RWPE2 (cell line): ENCODE data around the gene LUC7L2.

Experiments used
- ATAC-seq: fragments of 200-7000 bp; cut with Tn5 transposase; 3 replicates; pipeline ENCODE4 v1.9.1; 2021; ENCODE audit warnings: low read depth
- DNase-seq: peaks from one replicate; pipeline ENCODE4 v3.0.0-alpha.2; 2020; ENCODE audit warnings: low spot score
- H3K27ac ChIP-seq: fragments of 450-650 bp; 2 replicates; pipeline ENCODE4 v1.5.1; 2017; ENCODE audit warnings: mild to moderate bottlenecking; ENCODE audit not compliant: poor library complexity, severe bottlenecking
- H3K27me3 ChIP-seq: fragments of 250-450 bp; sonication (Bioruptor Pico); 2 replicates; pipeline ENCODE4 v1.5.1; 2021; ENCODE audit warnings: mild to moderate bottlenecking, moderate library complexity; ENCODE audit not compliant: insufficient read depth, poor library complexity, severe bottlenecking
- H3K36me3 ChIP-seq: fragments of 250-450 bp; sonication (Bioruptor Pico); 2 replicates; pipeline ENCODE4 v1.5.1; 2020; ENCODE audit warnings: low read depth, mild to moderate bottlenecking, moderate library complexity
- H3K4me1 ChIP-seq: fragments of 250-450 bp; sonication (Bioruptor Pico); 2 replicates; pipeline ENCODE4 v1.5.1; 2021; ENCODE audit warnings: mild to moderate bottlenecking, moderate library complexity; ENCODE audit not compliant: insufficient read depth, poor library complexity, severe bottlenecking
- H3K4me3 ChIP-seq: fragments of 250-450 bp; sonication (Bioruptor Pico); 2 replicates; pipeline ENCODE4 v1.5.1; 2021; ENCODE audit warnings: mild to moderate bottlenecking, moderate library complexity; ENCODE audit not compliant: severe bottlenecking
- H3K9me3 ChIP-seq: fragments of 250-450 bp; sonication (Bioruptor Pico); 2 replicates; pipeline ENCODE4 v1.5.1; 2021; ENCODE audit warnings: mild to moderate bottlenecking, moderate library complexity; ENCODE audit not compliant: severe bottlenecking
- CTCF ChIP-seq: fragments of 450-650 bp; IDR thresholded peaks from one replicate; pipeline ENCODE4 v1.5.1; 2017; ENCODE audit warnings: mild to moderate bottlenecking, moderate library complexity; ENCODE audit not compliant: poor library complexity, severe bottlenecking

LUC7L2 gene

GRCh38 chr7:139416405-139416804, 56.7 kb downstream of the LUC7L2 start:
- no peak for TF ChIP-seq CTCF
- H3K36me3 ChIP-seq: peaks cover 98% of the 10 kb centered on the region
- DNase-seq: no peak

GRCh38 chr7:139417478-139417877, 57.8 kb downstream of the LUC7L2 start:
- DNase-seq (no peak), ATAC-seq (no peak)
- no peak for TF ChIP-seq CTCF
- H3K4me3 ChIP-seq: no peak overlapping the region
- peaks cover 98% of the 10 kb centered on the region for H3K36me3 ChIP-seq
- no peak overlapping the region for H3K27ac ChIP-seq
- H3K27me3 ChIP-seq: no peaks in the 10 kb centered on the region
- H3K4me1 ChIP-seq: no peaks in the 10 kb centered on the region
- H3K9me3 ChIP-seq: no peaks in the 10 kb centered on the region

More at GRCh38 chr7:139416405-139416804, 56.7 kb downstream of the LUC7L2 start:
- no peak for ATAC-seq
- Histone ChIP-seq H3K4me3 (no peak overlapping the region), H3K27ac (no peak overlapping the region), H3K27me3 (no peaks in the 10 kb centered on the region), H3K4me1 (no peaks in the 10 kb centered on the region), H3K9me3 (no peaks in the 10 kb centered on the region)

GRCh38 chr7:139421123-139421522, 61.4 kb downstream of the LUC7L2 start:
- TF ChIP-seq CTCF: no peak
- Histone ChIP-seq H3K4me3 (no peak overlapping the region), H3K9me3 (no peaks in the 10 kb centered on the region), H3K27ac (no peak overlapping the region), H3K4me1 (peaks cover 4% of the 10 kb centered on the region), H3K36me3 (peaks cover 75% of the 10 kb centered on the region), H3K27me3 (no peaks in the 10 kb centered on the region)
- DNase-seq (no peak), ATAC-seq (no peak)

GRCh38 chr7:139422126-139422525, 62.4 kb downstream of the LUC7L2 start:
- Histone ChIP-seq H3K4me3 (no peak overlapping the region), H3K27ac (no peak overlapping the region), H3K9me3 (no peaks in the 10 kb centered on the region), H3K36me3 (peaks cover 65% of the 10 kb centered on the region), H3K27me3 (no peaks in the 10 kb centered on the region), H3K4me1 (peaks cover 4% of the 10 kb centered on the region)
- no peak for ATAC-seq
- no peak for TF ChIP-seq CTCF
- no peak for DNase-seq

- Histone ChIP-seq H3K9me3 (no peaks in the 10 kb centered on the region), H3K27ac (no peak overlapping the region), H3K4me1 (peaks cover 6% of the 10 kb centered on the region), H3K36me3 (peaks cover 58% of the 10 kb centered on the region), H3K27me3 (no peaks in the 10 kb centered on the region), H3K4me3 (no peak overlapping the region)
- DNase-seq (no peak), ATAC-seq (no peak)
- no peak for TF ChIP-seq CTCF
Observed at GRCh38 chr7:139423091-139423490, 63.4 kb downstream of the LUC7L2 start.
